Gastroesophageal sphincter (tissue), 3 donors: ENCODE results near the gene DDX54.

Source experiments
- EP300 ChIP-seq: sonication (generic); formaldehyde crosslinking; IDR thresholded peaks from one replicate; pipeline ENCODE4 v1.6.1; 2017; ENCODE audit warnings: antibody characterized with exemption, mild to moderate bottlenecking
- POLR2A ChIP-seq, 2 donors: fragments of 450-650 bp; IDR thresholded peaks; one replicate each; pipeline ENCODE4 v1.6.1; 2017; ENCODE audit warnings: antibody characterized with exemption in 2 of 2, mild to moderate bottlenecking in 2 of 2, moderate library complexity in 1 of 2
- POLR2AphosphoS5 ChIP-seq: sonication (generic); formaldehyde crosslinking; IDR thresholded peaks from one replicate; pipeline ENCODE4 v1.6.1; 2017; ENCODE audit warnings: antibody characterized with exemption
- TF ChIP-seq, protein P1 (sequence below), 4 experiments: fragments of 200-600 bp in 2 of 4; fragments of 450-650 bp in 2 of 4; sonication (generic) in 1 of 4; IDR thresholded peaks; one replicate each; pipeline ENCODE4 v1.5.1; 2017 to 2019; ENCODE audit warnings: antibody characterized with exemption in 4 of 4, mild to moderate bottlenecking in 2 of 4, moderate library complexity in 2 of 4

DNA sequence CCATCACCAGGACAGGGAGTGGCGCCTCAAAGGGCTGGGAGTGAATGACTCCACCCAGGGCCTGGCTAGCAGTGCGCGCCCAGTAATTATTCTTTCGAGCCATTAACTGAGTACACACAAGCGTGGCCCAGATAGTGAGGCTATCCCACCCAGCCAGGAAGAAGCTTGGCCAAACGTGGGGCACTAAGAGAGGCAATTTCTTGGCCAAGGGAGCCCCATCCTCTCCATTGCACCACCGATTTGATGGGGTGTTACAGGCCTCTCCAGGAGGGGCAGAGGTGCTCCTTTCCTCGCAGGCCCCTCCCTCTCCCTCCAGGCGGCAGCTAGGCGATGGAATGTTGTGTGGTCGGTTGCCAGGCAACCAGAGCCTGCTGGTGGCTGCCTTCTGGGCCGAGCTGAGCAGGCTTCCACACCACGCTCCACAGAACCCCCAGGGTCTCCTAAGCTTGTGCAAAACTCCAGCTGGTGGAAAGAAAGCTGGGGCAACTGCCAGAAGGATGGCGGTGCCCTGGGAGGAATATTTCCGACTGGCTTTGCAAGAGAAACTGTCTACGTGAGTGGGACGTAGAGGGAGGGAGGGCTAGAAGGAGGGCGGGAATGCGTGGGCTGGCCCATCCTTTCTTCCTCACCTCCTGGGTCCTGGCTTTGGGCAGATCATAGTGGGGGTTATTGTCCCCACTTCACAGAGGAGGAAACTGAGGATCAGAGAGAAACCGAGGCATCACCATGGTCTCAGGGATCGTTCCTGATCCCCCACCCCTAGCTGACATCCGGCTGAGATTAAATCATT is 35.7 kb downstream of the DDX54 start, which contains the start of gene CFAP73:
- TF ChIP-seq POLR2A (IDR thresholded peaks at IDR 0.05) (no peak), POLR2AphosphoS5 (no peak), EP300 (no peak)
- TF ChIP-seq, protein P1, sequence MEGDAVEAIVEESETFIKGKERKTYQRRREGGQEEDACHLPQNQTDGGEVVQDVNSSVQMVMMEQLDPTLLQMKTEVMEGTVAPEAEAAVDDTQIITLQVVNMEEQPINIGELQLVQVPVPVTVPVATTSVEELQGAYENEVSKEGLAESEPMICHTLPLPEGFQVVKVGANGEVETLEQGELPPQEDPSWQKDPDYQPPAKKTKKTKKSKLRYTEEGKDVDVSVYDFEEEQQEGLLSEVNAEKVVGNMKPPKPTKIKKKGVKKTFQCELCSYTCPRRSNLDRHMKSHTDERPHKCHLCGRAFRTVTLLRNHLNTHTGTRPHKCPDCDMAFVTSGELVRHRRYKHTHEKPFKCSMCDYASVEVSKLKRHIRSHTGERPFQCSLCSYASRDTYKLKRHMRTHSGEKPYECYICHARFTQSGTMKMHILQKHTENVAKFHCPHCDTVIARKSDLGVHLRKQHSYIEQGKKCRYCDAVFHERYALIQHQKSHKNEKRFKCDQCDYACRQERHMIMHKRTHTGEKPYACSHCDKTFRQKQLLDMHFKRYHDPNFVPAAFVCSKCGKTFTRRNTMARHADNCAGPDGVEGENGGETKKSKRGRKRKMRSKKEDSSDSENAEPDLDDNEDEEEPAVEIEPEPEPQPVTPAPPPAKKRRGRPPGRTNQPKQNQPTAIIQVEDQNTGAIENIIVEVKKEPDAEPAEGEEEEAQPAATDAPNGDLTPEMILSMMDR (IDR thresholded peaks at IDR 0.05), result no peak
